Endothelial cell of umbilical vein (primary cell): ENCODE data around the gene CERS5.

Source experiments
- EZH2 ChIP-seq: IDR thresholded peaks from 2 replicates; pipeline ENCODE4 v1.6.1; 2012; ENCODE audit warnings: borderline replicate concordance, low read depth, mild to moderate bottlenecking, moderate library complexity, low read length, inconsistent platforms; ENCODE audit not compliant: severe bottlenecking
- POLR2AphosphoS5 ChIP-seq: IDR thresholded peaks from 2 replicates; pipeline ENCODE4 v1.6.1; 2012; ENCODE audit warnings: low read depth, mild to moderate bottlenecking, control low read depth, low read length, moderate library complexity; ENCODE audit not compliant: insufficient read depth
- TF ChIP-seq, protein P1 (sequence below), 2 donors: IDR thresholded peaks; 1 replicate in 1 of 2; 2 replicates in 1 of 2; pipeline ENCODE4 v1.5.1; 2011; ENCODE audit warnings: low read length in 2 of 2, mild to moderate bottlenecking in 2 of 2, moderate library complexity in 2 of 2, control low read depth in 1 of 2, inconsistent platforms in 1 of 2, low read depth in 1 of 2; ENCODE audit not compliant: insufficient read depth in 1 of 2; ENCODE audit errors: extremely low read depth in 1 of 2
- TF ChIP-seq, protein P2 (sequence below): IDR thresholded peaks from 2 replicates; pipeline ENCODE4 v1.6.1; 2011; ENCODE audit not compliant: insufficient read depth, insufficient read length

DNA sequence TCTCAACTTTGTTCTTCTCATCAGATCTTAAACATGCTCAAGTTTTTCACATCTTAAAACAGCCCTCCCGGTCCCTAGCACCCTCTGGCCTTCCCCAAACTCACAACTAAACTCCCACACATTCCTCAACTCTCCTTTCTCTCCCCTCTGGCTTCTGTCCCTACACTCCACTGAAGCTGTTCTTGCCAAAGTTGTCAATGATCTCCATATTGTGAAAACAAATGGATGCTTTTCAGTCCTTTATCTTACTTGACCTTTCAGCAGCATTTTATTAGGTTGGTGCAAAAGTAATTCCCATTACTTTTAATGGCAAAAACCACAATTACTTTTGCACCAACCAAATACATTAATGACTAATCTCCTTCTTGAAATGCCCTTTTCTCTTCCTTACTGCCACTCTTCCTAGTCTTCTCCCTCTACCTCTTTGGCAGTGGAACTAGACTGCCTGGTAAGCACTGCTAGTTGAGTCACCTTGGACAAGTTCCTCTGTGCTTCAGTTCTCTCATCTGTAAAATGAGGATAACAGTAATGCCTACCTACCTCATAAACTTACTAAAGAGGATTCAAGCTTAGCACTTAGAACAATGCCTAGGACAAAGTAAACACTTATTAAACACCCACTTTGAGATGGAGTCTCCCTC is 16.0 kb downstream of the CERS5 start:
- TF ChIP-seq, protein P1, sequence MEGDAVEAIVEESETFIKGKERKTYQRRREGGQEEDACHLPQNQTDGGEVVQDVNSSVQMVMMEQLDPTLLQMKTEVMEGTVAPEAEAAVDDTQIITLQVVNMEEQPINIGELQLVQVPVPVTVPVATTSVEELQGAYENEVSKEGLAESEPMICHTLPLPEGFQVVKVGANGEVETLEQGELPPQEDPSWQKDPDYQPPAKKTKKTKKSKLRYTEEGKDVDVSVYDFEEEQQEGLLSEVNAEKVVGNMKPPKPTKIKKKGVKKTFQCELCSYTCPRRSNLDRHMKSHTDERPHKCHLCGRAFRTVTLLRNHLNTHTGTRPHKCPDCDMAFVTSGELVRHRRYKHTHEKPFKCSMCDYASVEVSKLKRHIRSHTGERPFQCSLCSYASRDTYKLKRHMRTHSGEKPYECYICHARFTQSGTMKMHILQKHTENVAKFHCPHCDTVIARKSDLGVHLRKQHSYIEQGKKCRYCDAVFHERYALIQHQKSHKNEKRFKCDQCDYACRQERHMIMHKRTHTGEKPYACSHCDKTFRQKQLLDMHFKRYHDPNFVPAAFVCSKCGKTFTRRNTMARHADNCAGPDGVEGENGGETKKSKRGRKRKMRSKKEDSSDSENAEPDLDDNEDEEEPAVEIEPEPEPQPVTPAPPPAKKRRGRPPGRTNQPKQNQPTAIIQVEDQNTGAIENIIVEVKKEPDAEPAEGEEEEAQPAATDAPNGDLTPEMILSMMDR (IDR thresholded peaks at IDR 0.05; ENCODE audit: extremely low read depth in 1 of 2, insufficient read depth in 1 of 2, low read depth in 1 of 2, low read length in 2 of 2), result no peak
- no peak for TF ChIP-seq EZH2
- TF ChIP-seq, protein P2, sequence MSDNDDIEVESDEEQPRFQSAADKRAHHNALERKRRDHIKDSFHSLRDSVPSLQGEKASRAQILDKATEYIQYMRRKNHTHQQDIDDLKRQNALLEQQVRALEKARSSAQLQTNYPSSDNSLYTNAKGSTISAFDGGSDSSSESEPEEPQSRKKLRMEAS, result no peak
- no peak for TF ChIP-seq POLR2AphosphoS5
